C1 segment of cervical spinal cord (tissue), 14 donors: Measurements from ENCODE around the gene SLC12A2.

ENCODE experiments used
- DNase-seq, 14 donors: peaks; one replicate each; lab custom pipeline; 2025; lab: John Stamatoyannopoulos, UW

The SLC12A2 gene

DNA sequence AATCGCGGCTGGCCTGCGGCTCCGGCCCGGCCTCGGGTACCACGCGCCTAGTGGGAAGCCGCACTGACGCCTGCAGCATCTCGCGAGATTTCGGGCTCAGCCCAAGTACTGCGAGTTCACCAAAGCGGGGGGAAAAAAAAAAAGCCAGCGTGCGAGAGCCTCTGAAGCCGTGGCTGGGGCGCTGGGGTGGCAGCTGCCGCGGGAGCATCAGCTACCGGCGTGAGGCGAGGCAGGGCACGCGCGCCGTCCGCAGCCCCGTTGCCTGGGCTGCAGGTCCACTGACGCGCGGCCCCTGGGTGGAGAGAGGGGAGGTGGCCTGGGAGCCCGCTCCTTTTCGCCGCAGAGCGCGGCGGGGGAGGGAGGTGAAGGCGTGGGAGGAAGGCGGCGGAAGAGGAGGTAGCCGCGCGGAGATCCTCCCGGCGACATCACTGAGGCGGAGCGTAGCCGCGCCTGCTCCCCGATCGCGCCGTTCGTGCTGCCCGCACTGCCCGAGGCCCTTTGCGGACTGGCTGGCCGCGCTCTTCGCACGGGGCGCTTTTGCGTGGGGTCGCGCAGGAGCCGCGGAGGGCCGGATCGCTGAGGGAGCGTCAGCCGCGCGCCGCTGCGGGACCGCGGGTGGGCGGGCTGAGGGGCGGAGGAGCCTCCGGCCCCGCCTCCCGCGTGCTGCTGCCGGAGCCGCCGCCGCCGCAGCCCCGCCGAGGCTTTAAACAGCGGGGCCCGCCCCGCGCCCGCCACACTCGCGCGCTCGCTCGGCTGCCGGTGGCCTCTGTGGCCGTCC is at the start of gene SLC12A2:
Gene SLC12A2 (plus strand): TSS at position 734 of the 778 bp plus-strand sequence. CDS start 189 bp downstream, outside the sequence.
- peak; percentile 47 to 95 (median 89) for DNase-seq

GRCh38 chr5:128035689-128036088 is 47.9 kb upstream of the SLC12A2 start:
- DNase-seq: no peak

- DNase-seq: no peak
These were observed 46.6 kb upstream of the SLC12A2 start for GRCh38 chr5:128036950-128037349.

DNA sequence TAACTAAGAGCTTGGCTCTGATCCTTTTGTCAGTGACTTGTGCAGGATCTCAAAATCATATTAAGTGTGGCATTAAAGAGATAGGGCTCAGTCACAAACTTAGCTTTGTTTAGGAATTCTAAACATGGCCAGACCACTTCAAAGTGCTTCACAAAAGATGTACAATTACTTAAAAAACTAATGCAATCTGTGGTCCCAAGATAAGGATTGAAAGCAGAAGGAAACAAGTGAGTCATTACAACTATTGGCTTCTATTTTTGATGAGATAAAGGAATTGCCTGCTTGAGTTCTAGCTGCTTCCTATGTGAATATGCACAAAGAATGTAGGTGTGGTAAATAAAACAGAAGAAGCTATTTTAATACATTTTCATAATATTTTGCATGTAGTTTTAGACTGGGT is 44.9 kb upstream of the SLC12A2 start:
- no peak for DNase-seq

- DNase-seq: no peak
These were observed 42.6 kb upstream of the SLC12A2 start for GRCh38 chr5:128040927-128041326.

DNA sequence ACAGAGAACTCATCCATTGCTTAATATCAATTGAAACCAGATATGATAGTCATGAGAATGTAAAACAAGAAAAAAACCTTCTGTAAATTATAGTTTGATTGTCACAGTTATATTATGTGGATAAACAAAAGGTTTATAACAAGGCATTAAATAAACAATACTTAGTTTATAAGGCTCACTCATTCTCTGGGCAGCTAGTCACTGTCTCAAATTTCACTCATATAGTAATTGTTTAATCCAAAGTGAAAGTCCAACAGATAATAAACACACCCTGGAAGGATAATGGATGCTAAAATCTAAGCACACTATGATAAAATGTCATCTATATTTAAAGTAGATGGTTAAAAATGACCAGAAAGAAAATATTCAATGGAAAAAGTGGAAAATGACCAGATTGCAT is 30.8 kb upstream of the SLC12A2 start:
- DNase-seq: no peak

DNA sequence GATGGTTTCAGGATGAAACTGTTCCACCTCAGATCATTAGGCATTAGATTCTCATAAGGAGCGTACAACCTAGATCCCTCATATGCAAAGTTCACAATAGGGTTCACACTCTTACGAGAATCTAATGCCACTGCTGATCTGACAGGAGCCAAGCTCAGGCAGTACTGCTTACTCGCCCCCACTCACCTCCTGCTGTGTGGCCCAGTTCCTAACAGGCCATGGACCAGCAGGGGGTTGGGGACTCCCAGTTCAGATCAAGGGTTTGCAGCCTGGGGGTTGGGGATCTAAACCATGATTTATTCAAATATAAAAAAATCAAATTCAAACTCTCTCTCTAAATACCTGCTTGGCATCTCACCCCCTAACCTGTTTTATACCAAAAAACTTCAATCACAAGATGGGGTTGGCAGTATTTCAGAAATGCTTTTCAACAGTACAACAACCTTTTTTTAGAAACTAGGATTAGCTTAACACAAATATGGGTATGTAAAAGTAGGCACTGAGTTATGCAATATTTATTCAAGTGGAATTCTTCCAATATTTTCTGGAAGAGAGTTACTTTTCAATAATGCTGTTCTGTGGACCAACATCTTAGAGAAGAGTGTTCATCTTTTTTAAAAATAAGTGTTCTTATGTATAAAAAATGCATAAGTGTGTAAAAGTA is 30.1 kb upstream of the SLC12A2 start:
- peak in 1 of 14 donors; percentile 12 for DNase-seq

DNA sequence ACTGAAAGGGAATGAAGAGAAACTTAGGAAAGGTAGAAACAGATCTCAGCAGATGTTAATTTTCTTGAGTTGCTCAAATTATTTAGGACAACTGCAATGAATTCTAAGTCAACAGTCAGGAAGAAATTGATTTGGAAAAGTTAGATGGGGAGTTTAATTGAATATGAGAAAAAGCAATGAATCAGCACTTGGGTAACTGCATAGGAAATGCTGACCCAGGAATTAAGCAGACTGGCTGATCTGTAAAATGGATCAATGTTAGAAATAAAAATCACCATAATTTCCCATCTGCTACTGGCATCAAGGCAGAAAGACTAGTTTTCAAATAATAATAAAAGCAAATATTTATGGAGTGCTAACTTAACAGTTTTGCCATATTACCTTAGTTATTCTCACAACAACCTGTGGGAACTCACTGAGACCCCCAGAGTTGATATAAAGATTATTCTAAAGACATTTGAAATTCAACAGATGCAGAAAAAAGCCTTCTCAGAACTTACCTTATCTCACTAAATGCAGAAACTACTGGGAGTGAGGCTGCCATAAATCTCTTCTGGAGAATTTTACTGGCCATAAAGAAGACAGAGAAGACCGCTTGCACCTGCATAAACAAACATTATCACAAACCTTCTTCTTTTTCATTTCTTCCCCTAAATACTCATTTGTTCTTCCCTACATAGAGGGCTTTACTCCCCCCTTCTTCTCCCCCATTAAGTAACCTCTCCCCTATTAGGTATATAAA is 22.8 kb upstream of the SLC12A2 start:
- DNase-seq: no peak

- DNase-seq: no peak
These were observed 21.3 kb upstream of the SLC12A2 start for GRCh38 chr5:128062172-128062746.

DNA sequence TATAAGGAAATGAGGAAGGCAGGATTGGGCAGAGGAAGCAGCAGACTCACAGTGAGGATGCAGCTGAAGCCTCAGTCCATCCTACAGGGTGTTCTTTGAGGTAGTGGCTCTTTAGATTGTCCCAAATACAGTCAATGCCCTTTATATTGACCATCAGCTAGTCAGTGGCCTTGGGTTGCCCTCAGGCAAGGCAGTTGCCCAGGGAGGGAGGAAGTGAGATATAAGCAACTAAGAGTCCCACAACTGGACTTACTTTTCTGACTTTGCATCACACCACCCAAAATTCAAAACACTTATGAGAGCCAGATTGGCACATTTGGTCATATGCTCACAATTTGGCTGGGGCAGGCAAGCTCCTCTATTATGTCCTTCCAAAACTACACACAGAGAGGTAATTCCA is 9.4 kb upstream of the SLC12A2 start:
- DNase-seq: no peak

DNA sequence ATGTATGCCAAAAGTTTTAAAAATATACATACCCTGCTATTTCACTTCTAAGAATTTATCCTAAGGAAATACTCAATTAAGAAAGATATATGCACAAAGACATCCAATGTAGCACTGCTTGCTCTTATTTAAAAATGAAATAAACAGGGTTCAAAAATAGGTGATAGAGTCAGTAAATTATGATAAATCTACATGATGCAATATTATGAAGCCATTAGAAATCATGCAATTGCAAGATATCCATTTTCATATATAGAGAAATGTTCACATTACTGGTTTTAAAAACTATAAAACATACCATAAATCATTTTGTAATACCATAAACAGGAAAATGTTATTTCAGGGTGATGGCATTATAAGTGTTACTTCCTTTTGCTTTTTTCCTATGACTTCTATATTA is 8.6 kb upstream of the SLC12A2 start:
- DNase-seq: no peak

DNA sequence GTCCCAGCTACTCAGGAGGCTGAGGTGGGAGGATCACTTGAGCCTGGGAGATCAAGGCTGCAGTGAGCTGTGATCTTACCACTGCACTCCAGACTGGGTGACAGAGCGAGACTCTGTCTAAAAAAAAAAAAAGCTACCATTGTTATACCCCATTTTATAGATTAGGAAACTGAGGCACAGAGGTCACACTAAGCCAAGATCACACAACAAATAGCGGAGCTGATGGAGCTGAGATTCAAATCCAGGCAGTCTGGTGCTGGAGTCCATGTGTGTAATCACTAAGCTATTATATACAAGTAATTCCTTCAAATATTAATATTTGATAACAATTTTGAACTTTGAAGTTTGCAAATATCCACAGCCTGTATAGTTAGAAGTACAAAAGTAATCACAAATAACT is 6.0 kb upstream of the SLC12A2 start:
- DNase-seq: no peak

DNA sequence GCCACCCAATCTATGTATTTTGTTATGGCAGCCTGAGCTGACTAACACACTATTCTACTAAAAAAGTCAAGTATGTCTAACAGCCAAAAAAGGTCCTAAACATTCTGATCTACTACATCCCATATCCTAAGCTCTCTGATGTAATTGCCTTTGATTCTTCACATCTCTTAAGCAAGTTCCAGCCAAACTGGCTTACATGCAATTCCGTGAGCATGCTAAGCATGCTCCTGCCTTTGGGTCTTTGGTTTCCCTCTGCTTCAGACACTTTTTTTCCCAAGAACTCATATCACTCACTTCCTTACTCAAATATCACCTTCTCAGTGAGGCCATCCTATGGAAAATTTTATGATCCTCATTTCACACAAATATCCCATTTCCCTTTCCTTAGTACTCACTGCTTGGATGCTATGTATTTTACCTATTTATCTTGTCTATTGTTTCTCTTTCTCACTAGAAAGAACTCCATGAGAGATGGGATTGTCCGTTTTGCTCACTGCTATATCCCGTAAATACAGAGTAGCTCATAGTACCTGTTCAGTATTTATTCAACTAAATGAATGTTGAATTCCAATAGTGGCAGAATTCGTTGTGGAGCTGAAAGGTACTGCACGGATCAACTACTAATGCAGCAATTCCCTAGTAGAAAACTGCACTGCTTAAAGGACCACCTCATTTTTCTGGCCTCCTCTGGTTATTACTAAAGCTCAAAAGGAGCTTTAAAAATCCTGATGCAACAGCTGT is 2.3 kb upstream of the SLC12A2 start:
- peak in 1 of 14 donors; percentile 48 for DNase-seq

GRCh38 chr5:128082551-128083032 is 974 bp upstream of the SLC12A2 start:
- no peak for DNase-seq

- DNase-seq: peak in 1 of 14 donors; percentile 75
These were observed 253 bp downstream of the SLC12A2 start for GRCh38 chr5:128083811-128084227.

DNA sequence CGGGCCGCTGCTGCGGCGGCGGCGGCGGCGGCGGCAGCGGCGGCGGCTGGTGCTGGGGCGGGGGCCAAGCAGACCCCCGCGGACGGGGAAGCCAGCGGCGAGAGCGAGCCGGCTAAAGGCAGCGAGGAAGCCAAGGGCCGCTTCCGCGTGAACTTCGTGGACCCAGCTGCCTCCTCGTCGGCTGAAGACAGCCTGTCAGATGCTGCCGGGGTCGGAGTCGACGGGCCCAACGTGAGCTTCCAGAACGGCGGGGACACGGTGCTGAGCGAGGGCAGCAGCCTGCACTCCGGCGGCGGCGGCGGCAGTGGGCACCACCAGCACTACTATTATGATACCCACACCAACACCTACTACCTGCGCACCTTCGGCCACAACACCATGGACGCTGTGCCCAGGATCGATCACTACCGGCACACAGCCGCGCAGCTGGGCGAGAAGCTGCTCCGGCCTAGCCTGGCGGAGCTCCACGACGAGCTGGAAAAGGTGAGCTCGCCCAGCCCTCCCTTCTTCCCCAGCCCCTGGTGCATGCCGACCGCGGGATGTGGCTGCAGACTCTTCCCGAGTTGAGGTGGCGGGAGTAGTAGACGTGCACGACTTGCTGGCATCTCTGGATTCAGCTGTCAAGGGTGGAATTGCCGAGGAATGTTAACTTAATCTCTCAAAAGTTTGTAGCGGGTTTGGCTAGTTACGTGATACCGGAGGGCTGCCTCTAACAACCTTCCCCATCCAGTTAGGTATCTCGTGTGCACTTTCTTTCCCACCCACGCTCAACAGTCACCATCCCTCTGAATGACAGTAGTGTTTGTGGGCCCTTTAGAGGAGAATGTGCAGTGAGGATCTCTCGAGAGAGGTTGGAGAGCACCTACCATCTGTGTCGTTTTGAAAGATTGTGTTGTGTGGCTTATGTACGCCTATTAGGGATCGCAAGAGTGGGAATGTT is 932 bp downstream of the SLC12A2 start:
- DNase-seq: peak in 8 of 14 donors; percentile 22 to 63 (median 46)

DNA sequence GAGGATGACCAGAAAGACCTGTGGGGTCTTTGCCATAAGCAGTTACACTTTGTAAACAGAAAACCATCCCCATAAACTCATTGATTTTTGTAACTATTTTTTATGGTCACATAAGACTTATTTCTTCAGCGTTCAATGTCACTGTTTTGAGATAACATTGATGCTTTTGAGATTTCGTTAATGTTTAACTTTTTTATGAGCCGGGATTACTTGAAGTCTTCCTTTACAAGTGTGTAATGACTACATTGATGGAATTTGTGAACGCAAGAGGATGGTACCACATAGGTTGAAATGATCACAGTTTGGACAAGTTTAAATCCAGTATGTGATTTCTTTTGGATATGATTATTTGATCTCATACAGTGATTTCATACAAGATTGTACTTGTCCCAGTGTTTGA is 1.8 kb downstream of the SLC12A2 start:
- no peak for DNase-seq

- DNase-seq: no peak
These were observed 8.0 kb downstream of the SLC12A2 start for GRCh38 chr5:128091579-128091978.

- DNase-seq: no peak
These were observed 8.6 kb downstream of the SLC12A2 start for GRCh38 chr5:128092144-128092543.

- DNase-seq: no peak
These were observed 9.8 kb downstream of the SLC12A2 start for GRCh38 chr5:128093368-128093767.
